Measurements from ENCODE around the gene MTCP1. TPM values are rescaled to one million over a fixed set of nuclear protein-coding genes. Genes with fewer than 3 reads are reported as not detected.

MTCP1 gene, protein sequence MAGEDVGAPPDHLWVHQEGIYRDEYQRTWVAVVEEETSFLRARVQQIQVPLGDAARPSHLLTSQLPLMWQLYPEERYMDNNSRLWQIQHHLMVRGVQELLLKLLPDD
- 9.1 TPM for total RNA-seq (2013)
- polyA plus RNA-seq (10 to 100 TPM in 2 of 3 donors, 1 to 10 TPM in 1; 1.3 to 23.3 (median 14.8) TPM), polyA minus RNA-seq (1.5 and 2.2 TPM in 2 replicates), total RNA-seq (0.29 to 1.1 (median 0.56) reads per million in 11 experiments)

DNA sequence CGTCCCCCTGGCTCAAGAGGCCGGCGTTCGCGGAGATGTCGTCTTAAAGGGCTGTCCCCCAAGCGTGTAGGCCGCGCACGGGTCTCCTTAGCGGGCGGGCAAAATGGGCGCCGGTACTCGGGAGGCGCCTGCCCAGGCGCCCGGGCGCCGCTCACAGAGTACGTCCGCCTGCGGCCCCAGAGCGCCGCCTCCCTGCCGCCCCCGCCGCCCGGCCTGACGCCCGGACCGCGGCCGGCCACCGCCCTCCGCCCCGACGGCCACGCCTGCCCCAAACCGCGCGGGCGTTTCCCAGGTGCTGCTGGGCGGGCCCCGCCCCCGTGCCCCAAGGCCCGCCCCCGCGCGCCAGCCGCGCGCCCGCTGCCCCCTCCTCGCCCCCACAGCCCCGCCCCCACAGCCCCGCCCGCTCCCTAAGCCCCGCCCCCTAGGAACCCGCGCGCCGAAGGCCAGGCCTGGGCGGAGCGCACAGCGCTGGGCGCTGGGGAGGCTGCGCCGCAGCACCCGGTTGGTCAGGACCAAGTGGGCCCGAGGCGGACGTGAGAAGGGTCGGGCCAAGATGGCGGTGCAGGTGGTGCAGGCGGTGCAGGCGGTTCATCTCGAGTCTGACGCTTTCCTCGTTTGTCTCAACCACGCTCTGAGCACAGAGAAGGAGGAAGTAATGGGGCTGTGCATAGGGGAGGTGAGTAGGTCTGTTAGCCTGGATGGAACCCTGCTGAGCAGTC, at the start of gene MTCP1, which contains the start of the genes BRCC3 and CMC4:
TSS of gene MTCP1 (minus strand) at position 162 of the 719 bp plus-strand sequence. CDS start 5,126 bp downstream, outside the sequence.
TSS of gene BRCC3 (plus strand) at position 534 of the 719 bp plus-strand sequence. CDS start at position 554, 20 bp downstream.
TSS of gene CMC4 (minus strand) at position 162 of the 719 bp plus-strand sequence. CDS start 7,113 bp downstream, outside the sequence.
- H2AFZ ChIP-seq (ENCODE audit: insufficient read depth, low read depth, low read length, poor library complexity, severe bottlenecking): peak within 1 kb of the TSS; percentile 70
- peak within 1 kb of the TSS; percentile 71 for H3K4me2 ChIP-seq (replicated peaks; ENCODE audit: extremely low read depth, low read length, poor library complexity, severe bottlenecking)
- H3K4me1 Mint-ChIP-seq: peaks cover 37% of the 10 kb centered on the region
- intact Hi-C loops (cut with micrococcal nuclease): loop anchor here (5.0 kb wide), 1 partner anchor 44 kb away; the partner anchor contains the start of gene FUNDC2 (in 2 of the 2)
- H3K4me3 Mint-ChIP-seq: peak within 1 kb of the TSS; percentile 84 to 91
- peaks cover 18 to 27% of the 10 kb centered on the region in 2 donors for H3K36me3 Mint-ChIP-seq
- peaks cover 10 to 24% of the 10 kb centered on the region in 2 donors for H3K36me3 ChIP-seq (replicated peaks in 1 of 2; ENCODE audit: control insufficient read depth in 1 of 2, insufficient read depth in 2 of 2, low read length in 2 of 2)
- H3K4me1 ChIP-seq (ENCODE audit: control insufficient read depth in 1 of 2, insufficient read depth in 2 of 2, low read length in 2 of 2): peaks cover 16 to 20% of the 10 kb centered on the region in 2 donors
- no peaks in the 10 kb centered on the region for H3K27me3 ChIP-seq (ENCODE audit: control insufficient read depth in 2 of 2, insufficient read depth in 2 of 2, low read length in 2 of 2)
- peak within 1 kb of the TSS; percentile 93 to 98 (median 97) for H3K27ac Mint-ChIP-seq
- peak within 1 kb of the TSS; percentile 77 to 84 (median 78) for H3K4me3 ChIP-seq (replicated peaks in 1 of 3; ENCODE audit: low read depth in 2 of 3, low read length in 3 of 3)
- TF ChIP-seq, protein P1, sequence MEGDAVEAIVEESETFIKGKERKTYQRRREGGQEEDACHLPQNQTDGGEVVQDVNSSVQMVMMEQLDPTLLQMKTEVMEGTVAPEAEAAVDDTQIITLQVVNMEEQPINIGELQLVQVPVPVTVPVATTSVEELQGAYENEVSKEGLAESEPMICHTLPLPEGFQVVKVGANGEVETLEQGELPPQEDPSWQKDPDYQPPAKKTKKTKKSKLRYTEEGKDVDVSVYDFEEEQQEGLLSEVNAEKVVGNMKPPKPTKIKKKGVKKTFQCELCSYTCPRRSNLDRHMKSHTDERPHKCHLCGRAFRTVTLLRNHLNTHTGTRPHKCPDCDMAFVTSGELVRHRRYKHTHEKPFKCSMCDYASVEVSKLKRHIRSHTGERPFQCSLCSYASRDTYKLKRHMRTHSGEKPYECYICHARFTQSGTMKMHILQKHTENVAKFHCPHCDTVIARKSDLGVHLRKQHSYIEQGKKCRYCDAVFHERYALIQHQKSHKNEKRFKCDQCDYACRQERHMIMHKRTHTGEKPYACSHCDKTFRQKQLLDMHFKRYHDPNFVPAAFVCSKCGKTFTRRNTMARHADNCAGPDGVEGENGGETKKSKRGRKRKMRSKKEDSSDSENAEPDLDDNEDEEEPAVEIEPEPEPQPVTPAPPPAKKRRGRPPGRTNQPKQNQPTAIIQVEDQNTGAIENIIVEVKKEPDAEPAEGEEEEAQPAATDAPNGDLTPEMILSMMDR (IDR thresholded peaks at IDR 0.05): no peak
- under 1% methylated on average over 54 of the region's 81 CpGs for WGBS (ENCODE audit: insufficient coverage)
- peak within 1 kb of the TSS; percentile 79 for H3K9ac ChIP-seq (ENCODE audit: insufficient read depth, low read length, poor library complexity, severe bottlenecking)
- H3K27ac ChIP-seq (ENCODE audit: low read depth in 1 of 2, low read length in 2 of 2): peak within 1 kb of the TSS; percentile 92 to 99
- peak; percentile 67 to 80 (median 77) for DNase-seq
- H3K9me3 Mint-ChIP-seq: peaks cover 0 to 8% (median 0%) of the 10 kb centered on the region in 7 donors
- no peaks in the 10 kb centered on the region for H4K20me1 ChIP-seq (ENCODE audit: insufficient read depth, low read length)
- H3K79me2 ChIP-seq (ENCODE audit: insufficient read depth, low read length): peaks cover 35% of the 10 kb centered on the region
- no peaks in the 10 kb centered on the region for H3K9me3 ChIP-seq (replicated peaks in 1 of 2; ENCODE audit: control insufficient read depth in 1 of 2, insufficient read depth in 1 of 2, low read length in 2 of 2)
- peaks cover 0 to 1% (median 0%) of the 10 kb centered on the region in 3 donors for H3K27me3 Mint-ChIP-seq (ENCODE audit: low read depth in 3 of 3)

DNA sequence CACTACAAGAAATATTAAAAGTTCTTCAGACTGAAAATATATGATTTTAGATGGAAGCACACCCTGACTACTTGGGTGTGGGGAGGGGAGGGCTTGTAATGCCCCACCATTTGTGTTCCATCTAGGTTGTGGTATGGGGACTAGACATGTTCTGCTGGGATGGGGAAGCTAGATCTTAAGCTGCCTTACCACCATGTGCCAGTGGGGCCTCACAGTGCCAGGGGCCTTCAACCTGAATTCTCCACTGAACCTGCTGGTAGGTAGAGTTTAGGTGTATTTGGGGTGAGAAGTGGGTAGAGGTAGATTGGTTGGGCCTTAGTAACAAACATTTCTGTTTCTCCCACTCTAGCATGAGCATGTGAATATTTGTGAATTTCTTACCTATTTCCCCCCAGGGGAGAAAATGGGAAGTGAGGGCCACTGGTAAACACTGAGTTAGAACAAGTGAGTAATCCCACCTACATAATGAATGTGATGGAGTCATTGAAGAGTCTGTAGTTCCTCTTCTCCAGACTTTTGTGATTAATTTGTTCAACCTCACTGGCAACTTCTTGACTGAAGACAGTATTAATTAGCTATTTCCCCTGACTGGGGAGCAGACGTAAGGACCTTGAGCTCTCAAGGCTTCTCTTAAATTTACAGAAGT, 44.4 kb upstream of the MTCP1 start:
- Histone ChIP-seq H3K79me2 (ENCODE audit: insufficient read depth, low read length) (no peaks in the 10 kb centered on the region), H4K20me1 (ENCODE audit: insufficient read depth, low read length) (no peaks in the 10 kb centered on the region), H3K27ac (ENCODE audit: low read depth in 1 of 2, low read length in 2 of 2) (no peak overlapping the region), H3K36me3 (replicated peaks in 1 of 2; ENCODE audit: control insufficient read depth in 1 of 2, insufficient read depth in 2 of 2, low read length in 2 of 2) (peaks cover 6 to 41% of the 10 kb centered on the region in 2 donors), H3K27me3 (ENCODE audit: control insufficient read depth in 2 of 2, insufficient read depth in 2 of 2, low read length in 2 of 2) (no peaks in the 10 kb centered on the region), H3K4me3 (replicated peaks in 1 of 3; ENCODE audit: low read depth in 2 of 3, low read length in 3 of 3) (no peak overlapping the region), H3K9me3 (replicated peaks in 1 of 2; ENCODE audit: control insufficient read depth in 1 of 2, insufficient read depth in 1 of 2, low read length in 2 of 2) (no peaks in the 10 kb centered on the region), H3K4me2 (replicated peaks; ENCODE audit: extremely low read depth, low read length, poor library complexity, severe bottlenecking) (no peak overlapping the region), H2AFZ (ENCODE audit: insufficient read depth, low read depth, low read length, poor library complexity, severe bottlenecking) (no peak overlapping the region), H3K4me1 (ENCODE audit: control insufficient read depth in 1 of 2, insufficient read depth in 2 of 2, low read length in 2 of 2) (no peaks in the 10 kb centered on the region), H3K9ac (ENCODE audit: insufficient read depth, low read length, poor library complexity, severe bottlenecking) (no peak overlapping the region)
- WGBS (ENCODE audit: insufficient coverage): no CpG with 5 or more reads among the region's 1 CpG
- peaks cover 0 to 2% (median 0%) of the 10 kb centered on the region in 7 donors for H3K9me3 Mint-ChIP-seq
- H3K4me1 Mint-ChIP-seq: no peaks in the 10 kb centered on the region
- TF ChIP-seq, protein P1 (IDR thresholded peaks at IDR 0.05): no peak
- DNase-seq: peak in 1 of 3 donors; percentile 2
- H3K36me3 Mint-ChIP-seq: peaks cover 40 to 46% of the 10 kb centered on the region in 2 donors
- no peak overlapping the region for H3K27ac Mint-ChIP-seq
- no peak overlapping the region for H3K4me3 Mint-ChIP-seq
- H3K27me3 Mint-ChIP-seq (ENCODE audit: low read depth in 3 of 3): no peaks in the 10 kb centered on the region
- intact Hi-C loops (cut with micrococcal nuclease): no loop called here
